Uterus (tissue), 4 donors: ENCODE measurements around the gene C1orf21. TPM values are rescaled to one million over a fixed set of nuclear protein-coding genes. Genes with fewer than 3 reads are reported as not detected.

Experiments used
- DNase-seq, 2 donors: peaks; one replicate each; pipeline ENCODE4 v3.0.0-alpha.2; 2019 to 2020
- H3K27ac ChIP-seq, 2 donors: fragments of 200-600 bp; sonication (generic); 1 replicate in 1 of 2; 2 replicates in 1 of 2; pipeline ENCODE4 v1.5.1; 2016 to 2018
- H3K27me3 ChIP-seq, 2 donors: fragments of 200-600 bp; sonication (generic); one replicate each; pipeline ENCODE4 v1.5.1; 2018 to 2019; ENCODE audit warnings: control low read depth in 1 of 2
- H3K36me3 ChIP-seq, 2 donors: fragments of 200-600 bp; sonication (generic); one replicate each; pipeline ENCODE4 v1.5.1; 2019; ENCODE audit warnings: control low read depth in 1 of 2
- H3K4me1 ChIP-seq, 2 donors: fragments of 200-600 bp; sonication (generic); one replicate each; pipeline ENCODE4 v1.5.1; 2018 to 2019; ENCODE audit warnings: control low read depth in 1 of 2
- H3K4me3 ChIP-seq, 2 donors: fragments of 200-600 bp; sonication (generic); 1 replicate in 1 of 2; 2 replicates in 1 of 2; pipeline ENCODE4 v1.5.1; 2018 to 2019; ENCODE audit warnings: mild to moderate bottlenecking in 1 of 2
- H3K9me3 ChIP-seq, 2 donors: fragments of 200-600 bp; sonication (generic); one replicate each; pipeline ENCODE4 v1.5.1; 2019; ENCODE audit warnings: control low read depth in 1 of 2
- CTCF ChIP-seq, 4 experiments: fragments of 200-600 bp in 2 of 4; fragments of 450-650 bp in 2 of 4; sonication (generic) in 2 of 4; IDR thresholded peaks; one replicate each; pipeline ENCODE4 v1.5.1; 2016 to 2019; ENCODE audit warnings: antibody characterized with exemption in 4 of 4, mild to moderate bottlenecking in 2 of 4, moderate library complexity in 1 of 4
- POLR2A ChIP-seq, 2 donors: fragments of 450-650 bp; IDR thresholded peaks; one replicate each; pipeline ENCODE4 v1.6.1; 2016; ENCODE audit warnings: antibody characterized with exemption in 2 of 2, mild to moderate bottlenecking in 1 of 2, moderate library complexity in 1 of 2
- intact Hi-C: fragments of 100-400 bp; cut with DNase I; formaldehyde crosslinking; loops from one replicate; pipeline ENCODE4 v1.15.1; 2023; ENCODE audit warnings: low total_unique reads
- total RNA-seq, 4 donors: library from RNA; depleted of rRNA in 3 of 4; stranded (reverse); fragments of >200 nt in 3 of 4; gene quantifications; one replicate each; pipeline versions ENCODE4 v1.1.0 to v1.2.4, GENCODE V29; 2014 to 2023
- donor health status: DM: yes; HTN: yes; CAD: no.

C1orf21 gene
- total RNA-seq, 4 donors from 2014 or later = 15.0 to 71.0 (median 44.5) TPM

- TF ChIP-seq CTCF (IDR thresholded peaks at IDR 0.05) (no peak), POLR2A (IDR thresholded peaks at IDR 0.05) (no peak)
- no peaks in the 10 kb centered on the region for H3K27me3 ChIP-seq
- no peak overlapping the region for H3K4me3 ChIP-seq
- H3K4me1 ChIP-seq = no peaks in the 10 kb centered on the region
- H3K27ac ChIP-seq = peak overlapping the region in 1 of 2 donors; percentile 28
- DNase-seq = no peak
- intact Hi-C loops = no loop called here
- no peaks in the 10 kb centered on the region for H3K9me3 ChIP-seq
- no peaks in the 10 kb centered on the region for H3K36me3 ChIP-seq
Measured at GRCh38 chr1:184541537-184542152, 154.8 kb downstream of the C1orf21 start.

- H3K4me3 ChIP-seq = no peak overlapping the region
- no peak overlapping the region for H3K27ac ChIP-seq
- intact Hi-C loops = no loop called here
- no peak for TF ChIP-seq CTCF (IDR thresholded peaks at IDR 0.05)
- no peaks in the 10 kb centered on the region for H3K9me3 ChIP-seq
- no peaks in the 10 kb centered on the region for H3K4me1 ChIP-seq
- DNase-seq = no peak
- no peaks in the 10 kb centered on the region for H3K27me3 ChIP-seq
- no peaks in the 10 kb centered on the region for H3K36me3 ChIP-seq
Measured at GRCh38 chr1:184542291-184542690, 155.5 kb downstream of the C1orf21 start.

- no peak for DNase-seq
- Histone ChIP-seq H3K4me3 (no peak overlapping the region), H3K27me3 (no peaks in the 10 kb centered on the region), H3K4me1 (no peaks in the 10 kb centered on the region), H3K36me3 (no peaks in the 10 kb centered on the region), H3K9me3 (no peaks in the 10 kb centered on the region), H3K27ac (no peak overlapping the region)
- TF ChIP-seq CTCF (IDR thresholded peaks at IDR 0.05) (no peak), POLR2A (IDR thresholded peaks at IDR 0.05) (no peak)
- intact Hi-C loops = no loop called here
Measured at GRCh38 chr1:184545601-184546000, 158.8 kb downstream of the C1orf21 start.

GRCh38 chr1:184552446-184552845 lies 165.6 kb downstream of the C1orf21 start:
- no peak for DNase-seq
- no peak overlapping the region for H3K27ac ChIP-seq
- H3K4me1 ChIP-seq = peaks cover 0 to 9% of the 10 kb centered on the region in 2 donors
- H3K36me3 ChIP-seq = no peaks in the 10 kb centered on the region
- H3K27me3 ChIP-seq = no peaks in the 10 kb centered on the region
- H3K4me3 ChIP-seq = no peak overlapping the region
- intact Hi-C loops = no loop called here
- TF ChIP-seq CTCF (IDR thresholded peaks at IDR 0.05) = no peak
- no peak for TF ChIP-seq POLR2A (IDR thresholded peaks at IDR 0.05)
- H3K9me3 ChIP-seq = no peaks in the 10 kb centered on the region

GRCh38 chr1:184553845-184554244 lies 167.0 kb downstream of the C1orf21 start:
- DNase-seq = no peak
- Histone ChIP-seq H3K9me3 (no peaks in the 10 kb centered on the region), H3K4me1 (peaks cover 0 to 9% of the 10 kb centered on the region in 2 donors), H3K27me3 (no peaks in the 10 kb centered on the region), H3K36me3 (no peaks in the 10 kb centered on the region), H3K27ac (no peak overlapping the region), H3K4me3 (no peak overlapping the region)
- TF ChIP-seq POLR2A (IDR thresholded peaks at IDR 0.05) = no peak
- no peak for TF ChIP-seq CTCF (IDR thresholded peaks at IDR 0.05)
- intact Hi-C loops = no loop called here
